Measurements from ENCODE around the gene SKAP1.
"Not testable (repeated sequence)": the region's sequence is repeated elsewhere in the genome, so short reads cannot be mapped to it uniquely, and the experiment has no call there.

SKAP1 gene

GRCh38 chr17:48276776-48277175 lies 153.2 kb downstream of the SKAP1 start:
- DNase-seq: no peak

- no peak for DNase-seq
Observed at GRCh38 chr17:48270899-48271298, 159.1 kb downstream of the SKAP1 start.

GRCh38 chr17:48269209-48269608 lies 160.8 kb downstream of the SKAP1 start:
- no peak for DNase-seq

GRCh38 chr17:48263731-48264035 lies 166.3 kb downstream of the SKAP1 start:
- no peak for DNase-seq

GRCh38 chr17:48262982-48263730 lies 166.9 kb downstream of the SKAP1 start:
- no peak for DNase-seq

GRCh38 chr17:48261297-48261880 lies 168.6 kb downstream of the SKAP1 start:
- no peak for DNase-seq

GRCh38 chr17:48259694-48260291 lies 170.2 kb downstream of the SKAP1 start:
- DNase-seq: no peak

- DNase-seq: no peak
Observed at GRCh38 chr17:48258331-48258730, 171.7 kb downstream of the SKAP1 start.

GRCh38 chr17:48255759-48256158 lies 174.3 kb downstream of the SKAP1 start:
- DNase-seq: no peak

- DNase-seq: no peak
Observed at GRCh38 chr17:48254896-48255295, 175.1 kb downstream of the SKAP1 start.

GRCh38 chr17:48253975-48254374 lies 176.0 kb downstream of the SKAP1 start:
- no peak for DNase-seq

GRCh38 chr17:48251950-48252349 lies 178.1 kb downstream of the SKAP1 start:
- no peak for DNase-seq

GRCh38 chr17:48250949-48251348 lies 179.1 kb downstream of the SKAP1 start:
- DNase-seq: no peak

- not testable (repeated sequence) for DNase-seq
Observed at GRCh38 chr17:48250059-48250458, 180.0 kb downstream of the SKAP1 start.

- no peak for DNase-seq
Observed at GRCh38 chr17:48247603-48248002, 182.4 kb downstream of the SKAP1 start.

GRCh38 chr17:48247038-48247437 lies 183.0 kb downstream of the SKAP1 start:
- DNase-seq: no peak

GRCh38 chr17:48246612-48247011 lies 183.4 kb downstream of the SKAP1 start:
- DNase-seq: no peak

GRCh38 chr17:48245465-48246033 lies 184.5 kb downstream of the SKAP1 start:
- DNase-seq: not testable (repeated sequence)

- DNase-seq: no peak
Observed at GRCh38 chr17:48244814-48245213, 185.2 kb downstream of the SKAP1 start.

- DNase-seq: no peak
Observed at GRCh38 chr17:48244121-48244711, 185.8 kb downstream of the SKAP1 start.

- no peak for DNase-seq
Observed at GRCh38 chr17:48241770-48242497, 188.1 kb downstream of the SKAP1 start.

GRCh38 chr17:48241131-48241591 lies 188.9 kb downstream of the SKAP1 start:
- DNase-seq: no peak
